HG03342 (cell line): ENCODE measurements around the gene SYT1.

Source experiments
- ATAC-seq: cut with Tn5 transposase; IDR thresholded peaks from one replicate; pipeline ENCODE4 v1.9.1; 2021; ENCODE audit warnings: mild to moderate bottlenecking, moderate library complexity; ENCODE audit not compliant: unreplicated experiment

Gene SYT1

GRCh38 chr12:79274501-79275064, 410.0 kb downstream of the SYT1 start:
- ATAC-seq: no peak

GRCh38 chr12:79275631-79276030, 411.1 kb downstream of the SYT1 start:
- ATAC-seq: no peak

GRCh38 chr12:79283364-79283763, 418.8 kb downstream of the SYT1 start:
- ATAC-seq: no peak

GRCh38 chr12:79288911-79289310, 424.3 kb downstream of the SYT1 start:
- no peak for ATAC-seq

GRCh38 chr12:79291711-79292110, 427.1 kb downstream of the SYT1 start:
- ATAC-seq: no peak

GRCh38 chr12:79294590-79294989, 430.0 kb downstream of the SYT1 start:
- ATAC-seq: no peak

- ATAC-seq: no peak
These were observed 431.0 kb downstream of the SYT1 start for GRCh38 chr12:79295572-79295971.

GRCh38 chr12:79296133-79296532, 431.6 kb downstream of the SYT1 start:
- no peak for ATAC-seq

GRCh38 chr12:79296871-79297270, 432.3 kb downstream of the SYT1 start:
- ATAC-seq: no peak

- ATAC-seq: no peak
These were observed 433.9 kb downstream of the SYT1 start for GRCh38 chr12:79298506-79298905.

- ATAC-seq: no peak
These were observed 435.0 kb downstream of the SYT1 start for GRCh38 chr12:79299447-79300198.

GRCh38 chr12:79300199-79300568, 435.6 kb downstream of the SYT1 start:
- ATAC-seq: no peak

GRCh38 chr12:79301181-79301580, 436.6 kb downstream of the SYT1 start:
- ATAC-seq: no peak

GRCh38 chr12:79302162-79302814, 437.7 kb downstream of the SYT1 start:
- no peak for ATAC-seq

GRCh38 chr12:79307340-79307739, 442.8 kb downstream of the SYT1 start:
- ATAC-seq: no peak

- no peak for ATAC-seq
These were observed 444.5 kb downstream of the SYT1 start for GRCh38 chr12:79309039-79309438.

- ATAC-seq: no peak
These were observed 452.7 kb downstream of the SYT1 start for GRCh38 chr12:79317179-79317847.

GRCh38 chr12:79322905-79323304, 458.3 kb downstream of the SYT1 start:
- no peak for ATAC-seq

- ATAC-seq: no peak
These were observed 460.0 kb downstream of the SYT1 start for GRCh38 chr12:79324571-79324970.

- ATAC-seq: no peak
These were observed 461.6 kb downstream of the SYT1 start for GRCh38 chr12:79326222-79326621.

GRCh38 chr12:79326663-79327062, 462.1 kb downstream of the SYT1 start:
- ATAC-seq: no peak

GRCh38 chr12:79327465-79327864, 462.9 kb downstream of the SYT1 start:
- ATAC-seq: no peak
